Lung (tissue), 12 donors: Measurements from ENCODE around the gene CLCN4. TPM values are rescaled to one million over a fixed set of nuclear protein-coding genes. Genes with fewer than 3 reads are reported as not detected.

Source experiments
- ATAC-seq: fragments of 200-7000 bp; cut with Tn5 transposase; one replicate; pipeline ENCODE4 v1.9.1; 2020; ENCODE audit warnings: moderate number of reproducible peaks; ENCODE audit not compliant: insufficient read depth, low FRiP score
- DNase-seq, 3 donors: peaks; one replicate each; pipeline ENCODE4 v3.0.0-alpha.2; 2013 to 2017
- H3K27ac ChIP-seq, 2 donors: one replicate each; pipeline ENCODE4 v1.5.1; 2013; ENCODE audit warnings: mild to moderate bottlenecking in 2 of 2, moderate library complexity in 2 of 2, control low read depth in 1 of 2, inconsistent platforms in 1 of 2, low read depth in 1 of 2, low read length in 1 of 2
- H3K27me3 ChIP-seq, 3 donors: one replicate each; pipeline ENCODE4 v1.5.1; 2013; ENCODE audit warnings: low read length in 2 of 3; ENCODE audit not compliant: control insufficient read depth in 3 of 3, insufficient read depth in 3 of 3
- H3K36me3 ChIP-seq, 4 donors: one replicate each; pipeline ENCODE4 v1.5.1; 2013; ENCODE audit warnings: low read length in 4 of 4, mild to moderate bottlenecking in 1 of 4, moderate library complexity in 1 of 4; ENCODE audit not compliant: control insufficient read depth in 4 of 4, insufficient read depth in 4 of 4
- H3K4me1 ChIP-seq, 5 donors: one replicate each; pipeline ENCODE4 v1.5.1; 2013; ENCODE audit warnings: low read length in 5 of 5, mild to moderate bottlenecking in 2 of 5, moderate library complexity in 1 of 5; ENCODE audit not compliant: control insufficient read depth in 5 of 5, insufficient read depth in 5 of 5
- H3K4me3 ChIP-seq: one replicate; pipeline ENCODE4 v1.5.1; 2013; ENCODE audit warnings: mild to moderate bottlenecking, control low read depth, moderate library complexity
- H3K9ac ChIP-seq, 2 donors: one replicate each; pipeline ENCODE4 v1.5.1; 2013; ENCODE audit warnings: low read length in 2 of 2, control low read depth in 1 of 2; ENCODE audit not compliant: insufficient read depth in 1 of 2
- H3K9me3 ChIP-seq, 4 donors: one replicate each; pipeline ENCODE4 v1.5.1; 2013; ENCODE audit warnings: low read length in 3 of 4, mild to moderate bottlenecking in 1 of 4, moderate library complexity in 1 of 4; ENCODE audit not compliant: control insufficient read depth in 4 of 4, insufficient read depth in 3 of 4
- CTCF ChIP-seq: IDR thresholded peaks from 2 replicates; pipeline ENCODE4 v1.5.1; 2012; ENCODE audit warnings: mild to moderate bottlenecking; ENCODE audit errors: control extremely low read depth, extremely low read depth
- WGBS, 2 donors: extraction: QIAGEN DNeasy Blood & Tissue Kit; methylation state at CpG; one replicate each; pipeline ENCODE4 v1.1.7; 2013; 5-methylcytosine and 5-hydroxymethylcytosine counted together
- polyA plus RNA-seq, 2 donors: library from polyadenylated mRNA; stranded (reverse); fragments of 200-250 nt; gene quantifications; one replicate each; pipeline ENCODE4 v1.2.1, GENCODE V29; 2013
- total RNA-seq, 2 donors: library from RNA; depleted of rRNA in 1 of 2; stranded (reverse); fragments of >200 nt in 1 of 2; gene quantifications; one replicate each; pipeline ENCODE4 v1.2.1, GENCODE V29; 2014 to 2021
- donor health status: control.
- donor health status: control.
- donor health status: Bipolar disorder and iron deficiency.
- donor health status: healthy.
- donor health status: DM: yes; HTN: yes; CAD: no.

Gene CLCN4
- total and polyA plus RNA-seq, 4 donors, result 2.1 to 11.3 (median 5.8) TPM

- ATAC-seq, result no peak
- H3K27ac ChIP-seq, result no peak overlapping the region
- TF ChIP-seq CTCF, result no peak
- no peak overlapping the region for H3K4me3 ChIP-seq
- H3K36me3 ChIP-seq, result no peaks in the 10 kb centered on the region
- peaks cover 5 to 27% (median 11%) of the 10 kb centered on the region in 5 donors for H3K4me1 ChIP-seq
- WGBS, 2 donors, result 86 to 94% methylated on average over 7 of the region's 7 CpGs
- H3K9me3 ChIP-seq, result no peaks in the 10 kb centered on the region
- no peak overlapping the region for H3K9ac ChIP-seq
- DNase-seq, result no peak
- peaks cover 0 to 24% (median 13%) of the 10 kb centered on the region in 3 donors for H3K27me3 ChIP-seq
These were observed 20.2 kb downstream of the CLCN4 start for GRCh38 chrX:10177004-10177396.

- Histone ChIP-seq H3K9me3 (no peaks in the 10 kb centered on the region), H3K27me3 (peaks cover 0 to 21% (median 13%) of the 10 kb centered on the region in 3 donors), H3K9ac (no peak overlapping the region), H3K36me3 (no peaks in the 10 kb centered on the region), H3K4me1 (peaks cover 0 to 22% (median 7%) of the 10 kb centered on the region in 5 donors), H3K4me3 (no peak overlapping the region), H3K27ac (no peak overlapping the region)
- 58 to 77% methylated on average over 3 of the region's 3 CpGs for WGBS, 2 donors
- DNase-seq, result peak; percentile 33 to 88 (median 85)
- TF ChIP-seq CTCF, result no peak
- ATAC-seq, result no peak
These were observed 20.8 kb downstream of the CLCN4 start for GRCh38 chrX:10177601-10178000.

DNA sequence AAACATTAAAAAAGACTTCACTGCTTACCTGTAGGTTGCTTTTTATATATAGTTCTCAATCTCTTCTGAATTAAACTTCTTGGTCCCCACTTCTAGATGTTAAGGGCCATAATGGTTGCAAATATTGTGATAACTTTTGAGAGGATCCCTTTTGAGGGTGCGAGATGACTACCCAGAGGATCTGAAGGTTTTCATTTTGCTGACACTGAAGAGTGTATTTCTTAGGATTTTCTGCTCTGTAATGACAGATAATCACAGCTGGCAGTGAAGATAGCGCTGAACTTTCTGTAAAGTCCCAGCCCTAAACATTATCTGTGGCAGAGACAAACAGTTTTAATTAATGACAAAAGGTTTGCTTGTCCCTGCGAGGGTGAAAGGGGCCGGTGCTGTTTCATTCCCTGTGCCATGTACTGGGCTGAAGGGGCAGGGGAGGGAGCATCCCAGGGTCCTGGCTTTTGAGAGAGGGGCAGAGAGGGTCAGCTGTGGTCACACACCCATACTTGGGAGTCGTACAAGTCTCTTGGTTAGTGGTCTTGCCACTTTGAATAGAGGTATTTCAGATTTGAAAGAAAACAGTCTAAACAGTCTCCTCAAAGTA lies 22.2 kb downstream of the CLCN4 start:
- Histone ChIP-seq H3K36me3 (no peaks in the 10 kb centered on the region), H3K27ac (no peak overlapping the region), H3K9ac (no peak overlapping the region), H3K9me3 (no peaks in the 10 kb centered on the region), H3K27me3 (peaks cover 0 to 25% (median 13%) of the 10 kb centered on the region in 3 donors), H3K4me1 (peaks cover 0 to 12% (median 6%) of the 10 kb centered on the region in 5 donors), H3K4me3 (no peak overlapping the region)
- 56 to 83% methylated on average over 5 of the region's 5 CpGs for WGBS, 2 donors
- DNase-seq (no peak), ATAC-seq (no peak)
- TF ChIP-seq CTCF, result no peak

- DNase-seq (no peak), ATAC-seq (no peak)
- no peaks in the 10 kb centered on the region for H3K4me1 ChIP-seq
- no peaks in the 10 kb centered on the region for H3K36me3 ChIP-seq
- H3K27ac ChIP-seq, result no peak overlapping the region
- 86 to 100% methylated on average over 2 to 3 of the region's 3 CpGs for WGBS, 2 donors
- no peak for TF ChIP-seq CTCF
- peaks cover 0 to 15% (median 13%) of the 10 kb centered on the region in 3 donors for H3K27me3 ChIP-seq
- H3K4me3 ChIP-seq, result no peak overlapping the region
- H3K9ac ChIP-seq, result no peak overlapping the region
- H3K9me3 ChIP-seq, result no peaks in the 10 kb centered on the region
These were observed 27.0 kb downstream of the CLCN4 start for GRCh38 chrX:10183760-10184159.
